K562 (cell line): ENCODE measurements around the gene HP. TPM values are rescaled to one million over a fixed set of nuclear protein-coding genes. Genes with fewer than 3 reads are reported as not detected.

Experiments
- ATAC-seq: fragments of 200-7000 bp; cut with Tn5 transposase; 3 replicates; pipeline ENCODE4 v1.9.1; 2020; ENCODE audit warnings: moderate library complexity
- BruUV-seq: library from RNA; stranded (reverse); fragments of 400-500 nt; replicated peaks from 2 replicates; lab custom pipeline; 2021; lab: Mats Ljungman, UMichigan
- CTCF ChIA-PET: fragments of 300-600 bp; formaldehyde crosslinking; extraction: SDS; loops from one replicate; lab custom pipeline; 2021; ENCODE audit warnings: low intra/inter-chr PET ratio; lab: Yijun Ruan, JAX
- POLR2A ChIA-PET: fragments of 300-600, 350-650 bp; sonication (Branson Sonifier 250); formaldehyde crosslinking; extraction: SDS; loops from one replicate; lab custom pipeline; 2021; ENCODE audit warnings: antibody characterized with exemption, inconsistent platforms; lab: Yijun Ruan, JAX
- DNase-seq, 4 experiments: peaks; one replicate each; pipeline versions ENCODE4 v3.0.0 to v3.0.0-alpha.2; 2011 to 2018; ENCODE audit warnings: low spot score in 3 of 4, mixed read lengths in 3 of 4; ENCODE audit errors: extremely low read depth in 1 of 4
- FAIRE-seq: peaks from 2 replicates; lab custom pipeline; 2011; peaks lifted over from hg19 to GRCh38; lab: Jason Lieb, UNC
- H2AFZ ChIP-seq: 2 replicates; pipeline ENCODE4 v1.6.0; 2011; ENCODE audit warnings: low read depth, low read length, control low read depth, inconsistent platforms
- H3K27ac ChIP-seq: fragments of 200-600 bp; 3 replicates; pipeline ENCODE4 v1.8.0; 2011; ENCODE audit warnings: low read depth, mild to moderate bottlenecking, control low read depth, inconsistent platforms, low read length, moderate library complexity, mixed read lengths; ENCODE audit errors: extremely low read depth
- H3K27me3 ChIP-seq, 2 experiments: fragments of 300-600 bp in 1 of 2; 2 replicates in 1 of 2; 3 replicates in 1 of 2; pipeline versions ENCODE4 v1.6.0 to v1.8.0; 2011; ENCODE audit warnings: inconsistent platforms in 2 of 2, low read length in 2 of 2, mild to moderate bottlenecking in 1 of 2, mixed read lengths in 1 of 2, moderate library complexity in 1 of 2; ENCODE audit not compliant: control insufficient read depth in 2 of 2, insufficient read depth in 2 of 2
- H3K36me3 ChIP-seq: fragments of 300-600 bp; 3 replicates; pipeline ENCODE4 v1.8.0; 2011; ENCODE audit warnings: mild to moderate bottlenecking, low read length, inconsistent platforms; ENCODE audit not compliant: control insufficient read depth, insufficient read depth
- H3K4me1 ChIP-seq, 2 experiments: fragments of 200-600 bp in 1 of 2; replicated peaks in 1 of 2; 2 replicates in 1 of 2; 3 replicates in 1 of 2; pipeline versions ENCODE4 v1.5.1 to v1.8.0; 2011; ENCODE audit warnings: inconsistent platforms in 2 of 2, low read length in 2 of 2, mild to moderate bottlenecking in 1 of 2, mixed read lengths in 1 of 2, moderate library complexity in 1 of 2; ENCODE audit not compliant: control insufficient read depth in 2 of 2, insufficient read depth in 2 of 2
- H3K4me2 ChIP-seq: 2 replicates; pipeline ENCODE4 v1.6.1; 2011; ENCODE audit warnings: low read length, control low read depth, inconsistent platforms, mixed read lengths; ENCODE audit not compliant: insufficient read depth
- H3K4me3 ChIP-seq: fragments of 200-600 bp; sonication (generic), shearing (Covaris generic); 2 replicates; pipeline ENCODE4 v1.5.1; 2016; ENCODE audit warnings: control low read depth, inconsistent platforms
- H3K79me2 ChIP-seq: fragments of 200-600 bp; 3 replicates; pipeline ENCODE4 v1.8.0; 2011; ENCODE audit warnings: low read length, inconsistent platforms; ENCODE audit not compliant: control insufficient read depth, insufficient read depth
- H3K9ac ChIP-seq, 2 experiments: 2 replicates each; pipeline versions ENCODE4 v1.6.0 to v1.6.1; 2011; ENCODE audit warnings: low read depth in 2 of 2, low read length in 2 of 2, control low read depth in 1 of 2, inconsistent platforms in 1 of 2, mild to moderate bottlenecking in 1 of 2, mixed read lengths in 1 of 2; ENCODE audit not compliant: insufficient read depth in 1 of 2
- H3K9me1 ChIP-seq: one replicate; pipeline ENCODE4 v1.6.0; 2011; ENCODE audit warnings: inconsistent platforms, mild to moderate bottlenecking, low read length, moderate library complexity; ENCODE audit not compliant: control insufficient read depth, insufficient read depth
- H3K9me3 ChIP-seq: replicated peaks from 2 replicates; pipeline ENCODE4 v1.5.1; 2011; ENCODE audit warnings: low read depth, low read length, inconsistent platforms; ENCODE audit not compliant: control insufficient read depth, insufficient read depth
- H4K20me1 ChIP-seq: replicated peaks from 2 replicates; pipeline ENCODE4 v1.6.1; 2011; ENCODE audit warnings: low read length, inconsistent platforms, mixed read lengths; ENCODE audit not compliant: control insufficient read depth, insufficient read depth
- ATF4 ChIP-seq: fragments of 450-650 bp; formaldehyde crosslinking; IDR thresholded peaks from 2 replicates; pipeline ENCODE4 v1.4.0; 2022; ENCODE audit warnings: mild to moderate bottlenecking, moderate library complexity
- FOXA1 ChIP-seq: fragments of 450-650 bp; IDR thresholded peaks from 2 replicates; pipeline ENCODE4 v1.6.1; 2016; ENCODE audit warnings: mild to moderate bottlenecking, borderline replicate concordance
- HMGXB4 ChIP-seq: sonication (generic); formaldehyde crosslinking; IDR thresholded peaks from 2 replicates; pipeline ENCODE4 v1.8.1; 2023; ENCODE audit warnings: mild to moderate bottlenecking, missing genetic modification reagents
- LARP7 ChIP-seq: fragments of 450-650 bp; IDR thresholded peaks from 2 replicates; pipeline ENCODE4 v1.6.1; 2016
- NELFE ChIP-seq: IDR thresholded peaks from 2 replicates; pipeline ENCODE4 v1.6.1; 2011; ENCODE audit warnings: mild to moderate bottlenecking; ENCODE audit not compliant: insufficient read depth, insufficient read length
- NFIC ChIP-seq: fragments of 450-650 bp; IDR thresholded peaks from 2 replicates; pipeline ENCODE4 v1.6.1; 2017; ENCODE audit warnings: mild to moderate bottlenecking, inconsistent platforms
- POLR2G ChIP-seq: fragments of 200-400 bp; formaldehyde crosslinking; IDR thresholded peaks from 2 replicates; pipeline ENCODE4 v1.6.1; 2017; ENCODE audit warnings: low read depth, mild to moderate bottlenecking, antibody characterized with exemption, low read length, moderate library complexity
- RAD21 ChIP-seq, 2 experiments: fragments of 250-450 bp in 1 of 2; fragments of 450-650 bp in 1 of 2; sonication (Bioruptor Pico) in 1 of 2; formaldehyde crosslinking in 1 of 2; IDR thresholded peaks in 1 of 2; conservative IDR thresholded peaks in 1 of 2; 2 replicates each; pipeline versions ENCODE4 v1.4.0 to v1.8.0; 2020 to 2022; ENCODE audit warnings: mild to moderate bottlenecking in 2 of 2, moderate library complexity in 1 of 2
- SPI1 ChIP-seq: IDR thresholded peaks from 2 replicates; pipeline ENCODE4 v1.6.1; 2011; ENCODE audit warnings: low read depth, low read length, control low read depth, borderline replicate concordance
- TBP ChIP-seq: optimal IDR thresholded peaks from 2 replicates; pipeline ENCODE3; 2011; ENCODE audit warnings: low read depth, low read length, improper control_type of control experiment
- U2AF2 ChIP-seq: fragments of 200-400 bp; formaldehyde crosslinking; optimal IDR thresholded peaks from 2 replicates; pipeline ENCODE3; 2017; ENCODE audit warnings: low read depth, mild to moderate bottlenecking, low read length
- ZNF217 ChIP-seq: sonication (generic); formaldehyde crosslinking; IDR thresholded peaks from 2 replicates; pipeline ENCODE4 v1.8.0; 2022; ENCODE audit warnings: mild to moderate bottlenecking, missing genetic modification reagents
- ZNF239 ChIP-seq: fragments of 250-450 bp; sonication (Bioruptor Pico); IDR thresholded peaks from 2 replicates; pipeline ENCODE4 v1.4.0; 2020; ENCODE audit warnings: mild to moderate bottlenecking
- ZNF561 ChIP-seq: fragments of 450-650 bp; formaldehyde crosslinking; conservative IDR thresholded peaks from 2 replicates; pipeline ENCODE4 v1.4.0; 2020; ENCODE audit warnings: mild to moderate bottlenecking, moderate library complexity
- WGBS: fragments of 100-300 bp; shearing (Covaris generic); methylation state at CpG from one replicate; pipeline ENCODE4 v1.1.6; 2016; ENCODE audit warnings: low coverage, mixed read lengths; ENCODE audit not compliant: insufficient coverage; ENCODE audit errors: missing lambda C conversion rate; 5-methylcytosine and 5-hydroxymethylcytosine counted together
- in situ Hi-C: fragments of 300-500 bp; cut with MboI; formaldehyde crosslinking; loops from 4 replicates; pipeline ENCODE4 v1.15.0; 2018; ENCODE audit warnings: inconsistent platforms, mixed read lengths
- intact Hi-C: fragments of 100-400 bp; cut with micrococcal nuclease; formaldehyde crosslinking; loops from 2 replicates; pipeline ENCODE4 v1.14.2; 2022
- polyA plus RNA-seq, 8 experiments: library from polyadenylated mRNA; depleted of rRNA in 4 of 8; stranded (reverse) in 5 of 8; unstranded in 3 of 8; fragments of >200 nt; fragmentation: Nextera tagmentation in 2 of 8; fragmentation: Illumina TruSeq in 1 of 8; extraction: Ambion mirVana in 2 of 8; extraction: Trizol in 1 of 8; gene quantifications; 2 replicates each; pipeline versions ENCODE4 v1.2.1 to v1.2.3, GENCODE V29; 2011 to 2014; ENCODE audit warnings: inconsistent platforms in 1 of 8, missing spikeins in 1 of 8
- total RNA-seq, 7 experiments: library from RNA; depleted of rRNA in 6 of 7; stranded (reverse); fragments of >200 nt in 6 of 7; fragmentation: Illumina TruSeq in 2 of 7; extraction: Trizol in 2 of 7; gene quantifications; 2 replicates each; pipeline versions ENCODE4 v1.2.1 to v1.2.3, GENCODE V29; 2011 to 2021; ENCODE audit warnings: low replicate concordance in 1 of 7
- TF ChIP-seq, protein P1 (sequence below): fragments of 200-800 bp; sonication (Bioruptor generic); IDR thresholded peaks from 2 replicates; pipeline ENCODE4 v1.6.1; 2017; ENCODE audit warnings: missing genetic modification characterization, missing compliant biosample characterization
- TF ChIP-seq, protein P2 (sequence below), 2 experiments: IDR thresholded peaks; 2 replicates each; pipeline ENCODE4 v1.6.1; 2011; ENCODE audit warnings: borderline replicate concordance in 1 of 2, control low read depth in 1 of 2, low read depth in 1 of 2, low read length in 1 of 2, mild to moderate bottlenecking in 1 of 2, mixed read lengths in 1 of 2, moderate library complexity in 1 of 2; ENCODE audit not compliant: insufficient read depth in 1 of 2, insufficient read length in 1 of 2, poor library complexity in 1 of 2, severe bottlenecking in 1 of 2; ENCODE audit errors: extremely low read depth in 1 of 2

The HP gene
- total and polyA plus RNA-seq, 9 of the 15 experiments (the other 6 are each of a cell fraction or from before 2014, with no cell fraction given): 0.04 to 8.7 TPM; not detected in 7

DNA sequence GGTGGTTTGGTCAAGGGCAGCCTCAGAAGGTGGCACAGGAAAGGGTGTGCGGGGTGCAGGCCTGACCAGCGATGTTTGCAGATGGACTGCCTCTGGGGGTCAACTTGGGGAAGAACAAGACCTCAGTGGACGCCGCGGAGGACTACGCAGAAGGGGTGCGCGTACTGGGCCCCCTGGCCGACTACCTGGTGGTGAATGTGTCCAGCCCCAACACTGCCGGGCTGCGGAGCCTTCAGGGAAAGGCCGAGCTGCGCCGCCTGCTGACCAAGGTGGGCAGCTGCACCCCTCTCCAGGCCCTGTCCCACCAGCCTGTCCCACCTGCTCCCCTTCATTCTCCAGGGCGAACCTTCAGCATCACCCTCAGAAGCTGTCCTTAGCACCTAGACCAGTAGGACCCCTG lies 33.3 kb upstream of the HP start:
- in situ Hi-C loops: no loop called here
- Histone ChIP-seq H3K4me1 (no peaks in the 10 kb centered on the region; a peak in 1 of 5 replicates), H3K9me1 (no peaks in the 10 kb centered on the region), H4K20me1 (no peaks in the 10 kb centered on the region), H3K9me3 (no peaks in the 10 kb centered on the region), H3K79me2 (no peaks in the 10 kb centered on the region), H3K36me3 (peaks cover 84% of the 10 kb centered on the region), H3K4me2 (no peak overlapping the region), H3K9ac (no peak overlapping the region), H3K27me3 (no peaks in the 10 kb centered on the region), H3K27ac (no peak overlapping the region), H2AFZ (no peak overlapping the region), H3K4me3 (no peak overlapping the region)
- ATAC-seq (peak; percentile 80), DNase-seq (peak in 2 of 4 experiments; percentile 21 to 29), FAIRE-seq (no peak)
- POLR2A ChIA-PET: interaction anchor here (0.6 to 1.4 kb wide), 2 partner anchors 8 to 15 kb away, joined by 3 read pairs; no protein-coding TSS in a partner anchor
- WGBS: 92% methylated on average over 5 of the region's 15 CpGs
- intact Hi-C loops: no loop called here
- CTCF ChIA-PET: no interaction called here
- BruUV-seq: no TSS peak
- TF ChIP-seq U2AF2: no peak
- TF ChIP-seq FOXA1: no peak
- no peak for TF ChIP-seq HMGXB4 (CRISPR knock-in tag)
- TF ChIP-seq TBP: no peak
- TF ChIP-seq RAD21 (CRISPR knock-in tag; conservative IDR thresholded peaks at IDR 0.05 in 1 of 2, IDR thresholded peaks at IDR 0.05 in 1 of 2): peak in 1 of 2 experiments; percentile 24; a peak in 1 of 4 replicates
- TF ChIP-seq, protein P1, sequence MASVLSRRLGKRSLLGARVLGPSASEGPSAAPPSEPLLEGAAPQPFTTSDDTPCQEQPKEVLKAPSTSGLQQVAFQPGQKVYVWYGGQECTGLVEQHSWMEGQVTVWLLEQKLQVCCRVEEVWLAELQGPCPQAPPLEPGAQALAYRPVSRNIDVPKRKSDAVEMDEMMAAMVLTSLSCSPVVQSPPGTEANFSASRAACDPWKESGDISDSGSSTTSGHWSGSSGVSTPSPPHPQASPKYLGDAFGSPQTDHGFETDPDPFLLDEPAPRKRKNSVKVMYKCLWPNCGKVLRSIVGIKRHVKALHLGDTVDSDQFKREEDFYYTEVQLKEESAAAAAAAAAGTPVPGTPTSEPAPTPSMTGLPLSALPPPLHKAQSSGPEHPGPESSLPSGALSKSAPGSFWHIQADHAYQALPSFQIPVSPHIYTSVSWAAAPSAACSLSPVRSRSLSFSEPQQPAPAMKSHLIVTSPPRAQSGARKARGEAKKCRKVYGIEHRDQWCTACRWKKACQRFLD (CRISPR knock-in tag): no peak
- no peak for TF ChIP-seq ZNF561 (CRISPR knock-in tag)
- TF ChIP-seq POLR2G: 0 out of 2 replicates have a peak, but pooled peaks have one; percentile 16
- no peak for TF ChIP-seq NFIC
- TF ChIP-seq LARP7: no peak
- no peak for TF ChIP-seq ZNF217 (CRISPR knock-in tag)
- TF ChIP-seq, protein P2, sequence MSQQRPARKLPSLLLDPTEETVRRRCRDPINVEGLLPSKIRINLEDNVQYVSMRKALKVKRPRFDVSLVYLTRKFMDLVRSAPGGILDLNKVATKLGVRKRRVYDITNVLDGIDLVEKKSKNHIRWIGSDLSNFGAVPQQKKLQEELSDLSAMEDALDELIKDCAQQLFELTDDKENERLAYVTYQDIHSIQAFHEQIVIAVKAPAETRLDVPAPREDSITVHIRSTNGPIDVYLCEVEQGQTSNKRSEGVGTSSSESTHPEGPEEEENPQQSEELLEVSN (IDR thresholded peaks at IDR 0.05; ENCODE audit: borderline replicate concordance in 1 of 2, extremely low read depth in 1 of 2, insufficient read depth in 1 of 2, insufficient read length in 1 of 2, low read depth in 1 of 2, low read length in 1 of 2, poor library complexity in 1 of 2, severe bottlenecking in 1 of 2): no peak
- no peak for TF ChIP-seq ZNF239 (CRISPR knock-in tag)
- no peak for TF ChIP-seq ATF4 (CRISPR knock-in tag)
- TF ChIP-seq SPI1: no peak
- no peak for TF ChIP-seq NELFE
